GM19372 (cell line): ENCODE data around the gene CACNA1I.

Experiments used
- ATAC-seq: cut with Tn5 transposase; IDR thresholded peaks from one replicate; pipeline ENCODE4 v1.9.1; 2021; ENCODE audit warnings: mild to moderate bottlenecking, low read depth, moderate library complexity; ENCODE audit not compliant: unreplicated experiment

Gene CACNA1I

DNA sequence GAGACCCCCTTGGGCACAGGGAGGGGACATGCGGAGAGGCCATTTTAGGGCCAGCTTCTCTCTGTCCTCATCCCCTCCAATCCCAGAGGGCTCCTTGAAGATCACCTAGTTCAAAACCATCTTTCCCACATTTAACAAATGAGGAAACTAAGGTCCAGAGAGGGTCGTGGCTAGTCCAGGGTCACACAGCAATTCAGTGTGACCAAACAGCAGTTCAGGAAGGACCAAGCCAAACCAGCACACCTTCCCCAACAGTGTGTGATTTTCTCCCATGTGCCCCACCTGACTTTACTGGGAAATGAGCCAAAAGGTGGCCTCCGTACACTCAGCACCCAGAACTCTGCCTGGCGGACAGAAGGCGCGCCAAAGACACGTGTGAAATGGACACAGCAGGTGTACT, 51.3 kb downstream of the CACNA1I start:
- no peak for ATAC-seq

DNA sequence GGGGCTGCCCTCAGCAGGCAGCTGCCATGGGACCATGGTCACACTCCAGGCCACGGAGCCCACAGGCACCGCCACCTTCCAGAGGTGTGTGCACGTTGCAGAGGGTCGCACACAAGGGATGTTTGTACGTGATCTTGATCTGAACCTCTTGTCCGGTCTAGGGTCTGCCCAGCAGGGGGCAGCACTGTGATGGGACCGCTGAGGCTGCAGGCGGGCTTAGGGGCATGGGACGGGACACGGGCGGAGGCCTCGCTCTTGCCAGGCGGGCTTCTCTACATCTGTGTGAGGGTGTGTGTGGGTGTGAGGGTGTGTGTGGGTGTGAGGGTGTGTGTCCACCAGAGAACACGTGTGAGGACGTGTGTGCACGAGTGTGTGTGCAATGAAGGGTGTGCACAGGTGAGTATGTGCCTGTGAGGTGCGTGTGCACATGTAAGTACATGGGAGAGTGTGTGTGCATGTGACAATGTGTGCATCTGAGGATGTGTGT, 52.4 kb downstream of the CACNA1I start:
- ATAC-seq = no peak

DNA sequence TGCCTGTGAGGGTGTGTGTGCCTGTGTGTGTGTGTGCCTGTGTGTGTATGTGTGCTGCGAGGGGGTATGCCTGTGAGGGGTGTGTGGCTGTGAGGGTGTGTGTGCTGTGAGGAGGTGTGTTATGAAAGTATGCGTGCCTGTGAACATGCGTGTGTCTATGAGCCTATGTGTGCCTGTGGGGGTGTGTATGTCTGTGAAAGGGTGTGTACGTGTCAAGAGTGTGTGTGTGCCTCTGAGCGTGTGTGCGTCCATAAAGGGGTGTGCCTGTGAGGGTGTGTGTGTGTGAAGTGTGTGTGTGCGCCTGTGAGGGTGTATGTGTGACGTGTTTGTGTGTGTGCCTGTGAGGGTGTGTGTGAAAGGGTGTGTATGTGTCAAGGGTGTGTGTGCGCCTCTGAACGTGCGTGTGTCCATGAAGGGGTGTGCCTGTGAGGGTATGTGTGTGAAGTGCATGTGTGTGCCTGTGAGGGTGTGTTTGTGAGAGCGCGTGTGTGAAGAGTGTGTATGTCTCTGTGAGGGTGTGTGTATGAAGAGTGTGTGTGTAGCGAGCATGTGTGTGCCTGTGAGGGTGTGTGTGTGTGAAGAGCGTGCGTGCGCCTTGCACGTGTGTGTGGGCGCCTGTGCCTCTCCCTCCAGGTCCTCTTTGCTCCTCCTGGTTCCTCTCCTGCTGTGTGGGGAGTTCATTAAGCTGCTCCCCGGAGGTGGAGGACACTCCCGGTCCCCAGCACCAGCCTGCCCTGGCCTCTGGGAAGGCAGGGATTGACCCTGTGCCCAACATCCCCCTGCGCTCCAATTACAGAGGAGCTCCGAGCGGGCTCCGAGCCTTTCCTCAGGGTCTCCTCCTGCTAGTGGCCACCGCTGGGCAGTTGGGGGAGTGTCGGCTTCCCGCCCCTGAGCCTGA, 53.3 kb downstream of the CACNA1I start:
- no peak for ATAC-seq

DNA sequence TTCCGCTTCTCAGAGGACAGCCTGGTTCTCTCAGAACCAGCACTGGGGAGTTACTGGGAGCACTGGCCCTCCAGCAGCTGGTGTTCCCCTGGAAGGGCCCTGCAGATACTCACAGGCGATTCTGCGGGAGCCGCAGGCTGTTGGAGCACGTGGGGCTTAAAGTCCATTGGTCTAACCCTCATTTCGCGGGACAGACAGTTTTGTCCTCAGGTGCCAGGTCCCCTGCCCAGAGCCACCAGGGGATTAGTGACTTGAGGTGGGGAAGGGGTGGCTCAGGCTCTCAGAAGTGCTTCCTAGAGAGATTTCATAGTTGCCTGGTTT, 53.9 kb downstream of the CACNA1I start:
- ATAC-seq = no peak

DNA sequence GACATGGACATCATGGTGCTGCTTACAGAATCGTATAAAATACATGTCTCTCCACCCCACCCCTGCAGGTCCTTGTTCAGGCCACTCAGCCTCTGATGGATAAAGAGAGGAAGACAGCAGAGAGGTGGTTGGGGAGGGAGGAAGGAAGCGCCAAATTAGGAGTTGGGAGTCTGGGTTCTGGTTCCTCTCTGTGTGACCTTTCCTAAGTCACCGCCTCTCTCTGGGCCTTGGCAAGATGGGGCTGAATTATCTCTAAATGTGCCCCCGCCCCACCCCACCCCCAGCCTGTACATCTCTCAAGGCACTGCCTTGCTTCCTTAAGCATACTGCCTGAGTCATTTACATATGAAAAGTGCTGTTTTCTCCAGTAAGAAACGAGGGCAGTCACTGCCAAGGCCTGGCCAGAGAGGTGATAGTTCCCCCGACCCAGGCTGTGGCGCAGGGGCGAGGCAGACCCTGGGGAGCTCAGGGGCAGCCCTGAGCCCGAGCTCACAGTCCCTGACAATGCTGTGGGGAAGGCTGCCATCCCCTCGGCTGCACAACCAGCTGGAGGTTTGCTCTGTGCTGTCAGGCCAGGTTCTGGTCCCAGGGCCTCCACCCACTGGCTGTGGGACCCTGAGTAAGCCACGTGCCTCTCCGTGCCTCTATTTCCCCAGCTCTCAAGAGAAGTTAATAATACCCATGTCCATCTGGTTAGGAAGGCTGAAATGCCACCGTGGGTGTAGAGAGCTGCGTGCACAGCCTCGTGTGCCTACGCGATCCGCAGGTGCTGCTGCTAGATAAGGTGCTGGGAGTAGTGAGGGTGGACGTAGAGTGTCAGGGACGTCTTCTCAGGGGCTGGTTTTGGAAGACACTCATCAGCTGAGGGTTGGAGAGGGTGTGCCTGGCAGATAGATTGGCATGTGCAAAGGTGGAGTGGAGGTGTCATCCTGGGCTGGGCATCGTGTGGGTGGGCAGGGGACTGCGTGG, 55.3 kb downstream of the CACNA1I start:
- no peak for ATAC-seq

- no peak for ATAC-seq
Observed at GRCh38 chr22:39627208-39627607, 56.7 kb downstream of the CACNA1I start.

GRCh38 chr22:39627865-39628562, 57.5 kb downstream of the CACNA1I start:
- ATAC-seq = no peak

DNA sequence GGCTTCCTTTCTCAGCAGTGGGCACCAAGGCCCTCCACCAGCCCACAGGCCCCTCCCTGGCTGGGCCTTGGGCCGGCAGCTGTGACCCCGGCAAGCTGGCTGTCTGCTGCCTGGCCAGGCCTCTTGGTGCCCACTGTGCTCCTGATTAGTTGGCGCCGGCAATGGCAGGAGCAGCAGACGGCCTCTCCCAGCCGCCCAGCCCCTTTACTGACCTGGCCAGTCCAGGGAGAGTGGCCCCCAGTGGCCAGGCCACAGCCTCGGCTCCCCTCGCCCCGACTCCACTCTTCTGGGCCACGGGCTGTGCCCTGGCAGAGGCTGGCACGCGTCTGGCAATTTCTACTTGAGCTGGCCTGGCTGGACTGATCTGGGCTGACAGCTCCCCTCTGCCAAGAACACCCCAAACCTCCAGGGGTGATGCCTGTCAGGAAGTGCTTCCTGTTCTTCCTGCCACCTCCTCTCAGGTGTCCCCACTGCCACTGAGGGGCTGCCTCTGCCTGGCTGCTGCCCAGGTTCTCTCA, 58.1 kb downstream of the CACNA1I start:
- ATAC-seq = no peak

- ATAC-seq = no peak
Observed at GRCh38 chr22:39629851-39630250, 59.3 kb downstream of the CACNA1I start.

DNA sequence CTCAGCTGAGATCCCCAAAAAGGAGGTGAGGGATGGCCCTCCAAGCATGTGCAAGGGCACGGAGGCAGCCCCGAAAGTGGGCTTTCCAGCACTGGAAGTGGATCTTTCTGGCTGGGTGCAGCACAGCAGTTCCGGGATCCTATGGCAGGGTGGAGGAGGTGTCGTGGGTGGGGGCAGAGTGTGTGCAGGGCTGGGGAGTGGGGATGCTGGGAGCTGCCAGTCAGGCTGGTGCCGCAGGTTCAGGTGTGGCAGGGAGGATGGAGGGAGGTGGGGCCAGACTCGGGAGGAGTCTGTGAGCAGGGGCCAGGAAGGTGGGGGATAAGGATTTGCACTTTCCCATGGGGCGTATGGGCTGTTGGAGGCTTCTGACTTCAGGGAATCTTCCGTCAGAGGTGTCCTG, 60.2 kb downstream of the CACNA1I start:
- no peak for ATAC-seq

DNA sequence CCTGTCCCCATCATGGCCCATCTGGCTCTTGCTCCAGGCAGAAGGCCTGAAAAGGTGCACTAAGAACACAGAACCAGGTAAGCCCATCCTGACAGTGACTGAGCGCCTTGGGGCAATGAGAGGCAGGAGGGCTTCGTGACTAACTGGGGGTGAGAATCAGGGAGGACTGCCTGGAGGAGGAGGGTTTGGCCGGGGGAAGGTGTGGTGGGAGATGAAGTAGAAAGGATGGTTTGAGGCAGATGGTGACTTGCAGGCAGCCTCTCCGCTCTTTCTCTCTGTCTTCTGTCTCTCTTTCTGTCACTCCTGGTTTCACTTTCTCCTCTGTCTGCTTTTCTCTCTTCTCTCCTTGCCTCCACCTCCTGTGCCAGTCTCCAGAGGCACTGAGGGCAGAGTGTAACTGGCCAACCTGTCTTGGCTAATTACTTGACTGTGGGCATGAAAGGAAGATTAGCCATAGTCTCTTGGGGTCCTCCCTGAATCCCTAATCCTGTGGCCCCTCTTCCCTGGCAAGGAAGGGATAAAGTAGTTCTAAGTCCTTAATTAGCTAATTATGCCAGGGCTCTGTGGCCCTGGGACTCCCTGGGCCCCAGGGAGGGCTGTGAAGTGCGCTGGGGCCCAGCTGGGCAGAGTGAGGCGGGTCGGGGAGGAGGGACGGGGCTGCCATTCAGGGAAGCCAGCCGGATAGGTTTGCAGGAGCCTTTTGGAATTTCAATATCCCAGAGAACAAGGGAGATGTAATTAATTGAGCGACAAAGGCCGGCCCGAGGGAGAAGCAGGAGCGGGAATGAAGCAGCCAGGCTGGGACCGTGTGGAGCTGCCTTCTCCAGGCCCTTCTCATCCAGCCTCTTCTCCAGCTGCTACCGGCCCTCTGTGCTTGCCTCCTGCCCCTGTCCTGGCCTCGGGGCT, 61.1 kb downstream of the CACNA1I start:
- no peak for ATAC-seq

GRCh38 chr22:39634530-39635405, 64.2 kb downstream of the CACNA1I start:
- ATAC-seq = no peak

DNA sequence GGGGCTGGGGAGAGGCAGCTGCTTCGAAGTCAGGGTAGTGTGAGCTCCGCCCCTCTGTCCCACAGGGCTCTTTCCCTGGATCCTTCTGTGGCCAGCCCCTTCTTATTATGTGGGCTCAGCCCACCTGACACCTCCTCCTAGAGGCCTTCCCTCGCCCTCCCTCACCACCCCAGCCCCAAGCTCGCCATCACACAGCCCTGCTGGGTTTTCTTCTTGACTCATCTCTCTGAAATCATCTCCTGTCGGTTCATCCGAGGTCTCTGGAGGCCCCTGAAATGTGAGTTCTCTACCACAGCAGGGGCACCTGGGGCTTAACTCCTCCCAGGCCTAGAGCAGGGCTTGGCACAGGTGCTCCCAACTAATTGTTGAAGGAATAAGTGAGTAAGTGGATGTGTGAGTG, 65.2 kb downstream of the CACNA1I start:
- no peak for ATAC-seq

- ATAC-seq = no peak
Observed at GRCh38 chr22:39638958-39639357, 68.4 kb downstream of the CACNA1I start.

DNA sequence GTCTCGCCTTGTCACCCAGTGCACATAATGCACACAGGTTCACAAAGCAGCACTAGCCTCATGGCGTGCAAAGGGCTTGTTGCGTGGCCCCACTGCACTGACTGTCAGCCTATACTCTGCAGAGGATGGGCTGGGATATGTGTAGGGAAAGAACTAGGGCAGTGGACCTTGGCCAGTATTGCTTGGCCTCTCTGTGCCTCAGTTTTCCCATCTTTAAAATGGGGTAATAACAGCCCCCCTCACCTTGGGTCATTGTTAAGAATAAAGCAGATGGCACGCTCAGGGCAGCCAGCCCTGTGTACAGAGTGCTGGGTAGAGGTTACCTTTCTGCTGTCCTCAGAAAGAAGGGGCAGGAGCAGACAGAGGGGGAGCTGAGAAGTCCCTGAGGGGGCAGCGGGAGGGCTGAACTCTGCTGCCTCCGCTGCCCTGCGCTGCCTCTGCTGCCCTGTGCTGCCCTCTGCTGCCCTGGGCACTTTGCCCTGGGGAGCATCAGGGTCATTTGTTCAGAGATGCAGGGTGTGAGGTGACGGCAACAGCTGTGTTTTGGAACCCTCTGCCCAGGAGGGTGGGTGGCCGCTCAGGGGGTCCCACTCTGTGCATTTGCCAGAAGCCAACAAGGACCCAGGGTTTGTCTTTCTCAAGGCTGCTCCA, 71.2 kb downstream of the CACNA1I start:
- no peak for ATAC-seq

DNA sequence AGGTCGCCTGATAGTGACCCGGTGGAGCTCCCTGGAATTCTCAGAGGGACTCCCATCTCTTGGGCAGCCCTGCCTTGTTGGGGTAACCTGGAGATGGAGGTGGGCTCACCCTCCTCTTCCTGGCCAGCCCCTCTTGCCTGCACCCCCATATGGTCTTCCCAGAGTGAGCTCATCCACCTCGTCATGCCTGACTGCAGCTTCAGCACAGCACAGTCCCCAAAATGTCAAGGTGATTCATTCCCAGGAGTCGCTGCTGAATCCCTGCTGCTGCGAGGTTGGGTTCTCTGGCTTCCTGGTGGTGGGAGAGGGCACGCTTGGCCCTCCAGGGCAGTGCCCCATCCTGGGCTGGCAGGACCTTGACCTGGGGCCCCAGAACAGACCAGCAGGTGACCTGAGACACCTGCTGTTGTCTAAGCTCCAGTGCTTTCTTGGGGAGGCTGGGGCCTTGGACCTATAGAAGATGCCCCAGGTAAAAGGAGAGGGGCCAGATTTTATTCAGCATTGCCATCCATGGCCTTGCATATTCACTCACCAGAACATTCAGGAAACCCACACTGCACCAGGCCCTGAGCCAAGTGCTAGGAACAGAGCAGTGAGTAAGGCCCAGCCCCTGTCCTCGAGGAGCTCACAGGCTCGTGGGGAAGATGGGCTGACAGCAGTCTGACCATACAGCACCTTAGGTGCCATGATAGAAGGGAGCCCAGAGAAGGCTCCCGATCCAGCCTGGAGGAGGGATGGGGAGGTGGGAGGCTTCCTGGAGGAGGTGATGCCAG, 72.9 kb downstream of the CACNA1I start:
- ATAC-seq = no peak

- no peak for ATAC-seq
Observed at GRCh38 chr22:39645532-39645931, 75.0 kb downstream of the CACNA1I start.
